Measurements from ENCODE around the gene CYB5R2.

GRCh38 chr11:7638710-7639642 is 34.3 kb downstream of the CYB5R2 start:
- TF ChIP-seq CTCF (IDR thresholded peaks at IDR 0.05) (no peak), POLR2AphosphoS5 (IDR thresholded peaks at IDR 0.05) (no peak), EP300 (IDR thresholded peaks at IDR 0.05; ENCODE audit: low read depth) (no peak), POLR2A (IDR thresholded peaks at IDR 0.05) (no peak)

Measured in transverse colon (tissue), 4 donors.